CD14-positive monocyte (primary cell): ENCODE results near the gene TOM1L2. TPM values are rescaled to one million over a fixed set of nuclear protein-coding genes. Genes with fewer than 3 reads are reported as not detected.

Source experiments
- DNase-seq, 3 donors: peaks; one replicate each; pipeline ENCODE4 v3.0.0-alpha.2; 2011 to 2022
- H2AFZ ChIP-seq: 2 replicates; pipeline ENCODE4 v1.6.0; 2012; ENCODE audit warnings: mild to moderate bottlenecking, low read depth, low read length, inconsistent platforms; ENCODE audit not compliant: insufficient read depth, poor library complexity, severe bottlenecking
- H3K27ac ChIP-seq, 2 donors: 1 replicate in 1 of 2; 2 replicates in 1 of 2; pipeline ENCODE4 v1.5.1; 2012 to 2013; ENCODE audit warnings: low read length in 2 of 2, control low read depth in 1 of 2, inconsistent platforms in 1 of 2, low read depth in 1 of 2, mild to moderate bottlenecking in 1 of 2
- H3K27me3 ChIP-seq, 2 donors: one replicate each; pipeline versions ENCODE4 v1.6.0 to v1.6.1; 2011 to 2013; ENCODE audit warnings: low read length in 2 of 2; ENCODE audit not compliant: control insufficient read depth in 2 of 2, insufficient read depth in 2 of 2
- H3K36me3 ChIP-seq, 2 donors: replicated peaks in 1 of 2; 1 replicate in 1 of 2; 2 replicates in 1 of 2; pipeline versions ENCODE4 v1.5.1 to v1.6.1; 2012 to 2013; ENCODE audit warnings: low read length in 2 of 2, control low read depth in 1 of 2, inconsistent platforms in 1 of 2, mild to moderate bottlenecking in 1 of 2; ENCODE audit not compliant: insufficient read depth in 2 of 2, control insufficient read depth in 1 of 2
- H3K4me1 ChIP-seq, 2 donors: 1 replicate in 1 of 2; 2 replicates in 1 of 2; pipeline versions ENCODE4 v1.5.1 to v1.6.1; 2012 to 2013; ENCODE audit warnings: low read length in 2 of 2, control low read depth in 1 of 2, inconsistent platforms in 1 of 2, mild to moderate bottlenecking in 1 of 2, moderate library complexity in 1 of 2; ENCODE audit not compliant: insufficient read depth in 2 of 2, control insufficient read depth in 1 of 2
- H3K4me2 ChIP-seq: replicated peaks from 2 replicates; pipeline ENCODE3; 2012; ENCODE audit warnings: low read length, moderate library complexity, mild to moderate bottlenecking; ENCODE audit not compliant: poor library complexity, severe bottlenecking; ENCODE audit errors: extremely low read depth
- H3K4me3 ChIP-seq, 3 experiments: fragments of 200-600 bp in 1 of 3; sonication (generic) in 1 of 3; replicated peaks in 1 of 3; 1 replicate in 2 of 3; 2 replicates in 1 of 3; pipeline ENCODE4 v1.5.1; 2011 to 2013; ENCODE audit warnings: low read length in 3 of 3, mild to moderate bottlenecking in 3 of 3, control low read depth in 2 of 3, low read depth in 2 of 3, inconsistent platforms in 1 of 3, moderate library complexity in 1 of 3
- H3K79me2 ChIP-seq: 2 replicates; pipeline ENCODE4 v1.6.0; 2012; ENCODE audit warnings: mild to moderate bottlenecking, control low read depth, inconsistent platforms, low read length, moderate library complexity; ENCODE audit not compliant: insufficient read depth
- H3K9ac ChIP-seq: 2 replicates; pipeline ENCODE4 v1.6.0; 2017; ENCODE audit warnings: low read length, mild to moderate bottlenecking; ENCODE audit not compliant: insufficient read depth, poor library complexity, severe bottlenecking
- H3K9me3 ChIP-seq, 2 donors: replicated peaks in 1 of 2; 1 replicate in 1 of 2; 2 replicates in 1 of 2; pipeline versions ENCODE4 v1.5.1 to v1.6.1; 2012 to 2013; ENCODE audit warnings: low read length in 2 of 2, control low read depth in 1 of 2; ENCODE audit not compliant: control insufficient read depth in 1 of 2, insufficient read depth in 1 of 2
- H4K20me1 ChIP-seq: 2 replicates; pipeline ENCODE4 v1.6.0; 2012; ENCODE audit warnings: mild to moderate bottlenecking, low read length, control low read depth, moderate library complexity; ENCODE audit not compliant: insufficient read depth
- H3K27ac Mint-ChIP-seq, 7 donors: one replicate each; pipeline ENCODE4 v1.8.0; 2020; ENCODE audit warnings: mild to moderate bottlenecking in 7 of 7, mixed read lengths in 7 of 7, moderate library complexity in 6 of 7, inconsistent platforms in 2 of 7
- H3K27me3 Mint-ChIP-seq, 3 donors: one replicate each; pipeline ENCODE4 v1.8.0; 2021 to 2022; ENCODE audit warnings: low read depth in 3 of 3, mild to moderate bottlenecking in 3 of 3, mixed read lengths in 3 of 3, moderate library complexity in 3 of 3, inconsistent platforms in 1 of 3
- H3K36me3 Mint-ChIP-seq, 2 donors: one replicate each; pipeline ENCODE4 v1.8.0; 2020; ENCODE audit warnings: mixed read lengths in 2 of 2, inconsistent platforms in 1 of 2, mild to moderate bottlenecking in 1 of 2
- H3K4me1 Mint-ChIP-seq: one replicate; pipeline ENCODE4 v1.8.0; 2020; ENCODE audit warnings: mild to moderate bottlenecking, mixed read lengths
- H3K4me3 Mint-ChIP-seq, 2 donors: one replicate each; pipeline ENCODE4 v1.8.0; 2020; ENCODE audit warnings: mild to moderate bottlenecking in 2 of 2, mixed read lengths in 2 of 2, moderate library complexity in 1 of 2
- H3K9me3 Mint-ChIP-seq, 7 donors: one replicate each; pipeline ENCODE4 v1.8.0; 2020 to 2022; ENCODE audit warnings: mixed read lengths in 7 of 7, mild to moderate bottlenecking in 6 of 7, moderate library complexity in 6 of 7, inconsistent platforms in 2 of 7
- CTCF ChIP-seq: fragments of 200-600 bp; IDR thresholded peaks from one replicate; pipeline ENCODE4 v1.8.0; 2022; ENCODE audit warnings: antibody characterized with exemption, mild to moderate bottlenecking
- WGBS: methylation state at CpG from one replicate; pipeline ENCODE4 v1.1.5; 2013; ENCODE audit warnings: missing lambda C conversion rate; ENCODE audit not compliant: insufficient coverage; 5-methylcytosine and 5-hydroxymethylcytosine counted together
- intact Hi-C, 2 donors: fragments of 100-400 bp; cut with micrococcal nuclease; formaldehyde crosslinking; loops; one replicate each; pipeline versions ENCODE4 v1.15.0 to v1.15.1; 2023
- polyA plus RNA-seq, 3 donors: library from polyadenylated mRNA; depleted of rRNA in 1 of 3; unstranded in 2 of 3; stranded (reverse) in 1 of 3; fragments of 300-500 nt in 2 of 3; fragments of >200 nt in 1 of 3; fragmentation: Illumina TruSeq in 2 of 3; gene quantifications; 1 replicate in 2 of 3; 2 replicates in 1 of 3; pipeline ENCODE4 v1.2.3, GENCODE V29; 2012 to 2021

The TOM1L2 gene
- polyA plus RNA-seq, 3 donors = 1.7 to 28.2 (median 2.8) TPM

GRCh38 chr17:17814162-17815061, 157.8 kb downstream of the TOM1L2 start:
- no peaks in the 10 kb centered on the region for H3K79me2 ChIP-seq
- Mint-ChIP-seq H3K4me3 (no peak overlapping the region), H3K9me3 (peaks cover 0 to 2% (median 0%) of the 10 kb centered on the region in 7 donors), H3K4me1 (peaks cover 17% of the 10 kb centered on the region), H3K27ac (no peak overlapping the region), H3K36me3 (peaks cover 60 to 81% of the 10 kb centered on the region in 2 donors), H3K27me3 (peaks cover 0 to 3% (median 3%) of the 10 kb centered on the region in 3 donors)
- 94% methylated on average over 20 of the region's 20 CpGs for WGBS
- TF ChIP-seq CTCF = no peak
- intact Hi-C loops = loop anchor here (5.0 to 10.0 kb wide), 2 partner anchors 210 to 223 kb away; partner anchors contain the start of genes ATPAF2 (in 1 of the 2) and GID4 (in 1 of the 2)
- H3K4me2 ChIP-seq = no peak overlapping the region
- no peaks in the 10 kb centered on the region for H3K27me3 ChIP-seq
- H3K9ac ChIP-seq = no peak overlapping the region
- H3K4me1 ChIP-seq = peaks cover 9 to 10% of the 10 kb centered on the region in 2 donors
- H3K27ac ChIP-seq = no peak overlapping the region
- no peak overlapping the region for H2AFZ ChIP-seq
- H3K9me3 ChIP-seq = no peaks in the 10 kb centered on the region
- H3K36me3 ChIP-seq = peaks cover 71 to 82% of the 10 kb centered on the region in 2 donors
- peaks cover 28% of the 10 kb centered on the region for H4K20me1 ChIP-seq
- H3K4me3 ChIP-seq = no peak overlapping the region
- no peak for DNase-seq

GRCh38 chr17:17813725-17814095, 158.5 kb downstream of the TOM1L2 start:
- no peak for TF ChIP-seq CTCF
- intact Hi-C loops = loop anchor here (5.0 to 10.0 kb wide), 2 partner anchors 211 to 224 kb away; partner anchors contain the start of genes ATPAF2 (in 1 of the 2) and GID4 (in 1 of the 2)
- Mint-ChIP-seq H3K9me3 (peaks cover 0 to 2% (median 0%) of the 10 kb centered on the region in 7 donors), H3K27me3 (peaks cover 0 to 3% (median 3%) of the 10 kb centered on the region in 3 donors), H3K36me3 (peaks cover 54 to 76% of the 10 kb centered on the region in 2 donors), H3K27ac (no peak overlapping the region), H3K4me1 (peaks cover 10% of the 10 kb centered on the region), H3K4me3 (no peak overlapping the region)
- no peak for DNase-seq
- WGBS = 91% methylated on average over 12 of the region's 16 CpGs
- Histone ChIP-seq H3K4me3 (no peak overlapping the region), H3K27me3 (no peaks in the 10 kb centered on the region), H4K20me1 (peaks cover 21% of the 10 kb centered on the region), H3K9ac (no peak overlapping the region), H3K79me2 (no peaks in the 10 kb centered on the region), H2AFZ (no peak overlapping the region), H3K9me3 (no peaks in the 10 kb centered on the region), H3K4me1 (peaks cover 5 to 6% of the 10 kb centered on the region in 2 donors), H3K27ac (no peak overlapping the region), H3K4me2 (no peak overlapping the region), H3K36me3 (peaks cover 64 to 80% of the 10 kb centered on the region in 2 donors)
